Activated CD8-positive, alpha-beta memory T cell treated with anti-CD3 and anti-CD28 coated beads for 24 hours (primary cell): ENCODE results near the gene ARMH3.
"Not testable (repeated sequence)": the region's sequence is repeated elsewhere in the genome, so short reads cannot be mapped to it uniquely, and the experiment has no call there.

Source experiments
- DNase-seq: peaks from one replicate; pipeline ENCODE4 v3.0.0-alpha.2; 2020

The ARMH3 gene

DNA sequence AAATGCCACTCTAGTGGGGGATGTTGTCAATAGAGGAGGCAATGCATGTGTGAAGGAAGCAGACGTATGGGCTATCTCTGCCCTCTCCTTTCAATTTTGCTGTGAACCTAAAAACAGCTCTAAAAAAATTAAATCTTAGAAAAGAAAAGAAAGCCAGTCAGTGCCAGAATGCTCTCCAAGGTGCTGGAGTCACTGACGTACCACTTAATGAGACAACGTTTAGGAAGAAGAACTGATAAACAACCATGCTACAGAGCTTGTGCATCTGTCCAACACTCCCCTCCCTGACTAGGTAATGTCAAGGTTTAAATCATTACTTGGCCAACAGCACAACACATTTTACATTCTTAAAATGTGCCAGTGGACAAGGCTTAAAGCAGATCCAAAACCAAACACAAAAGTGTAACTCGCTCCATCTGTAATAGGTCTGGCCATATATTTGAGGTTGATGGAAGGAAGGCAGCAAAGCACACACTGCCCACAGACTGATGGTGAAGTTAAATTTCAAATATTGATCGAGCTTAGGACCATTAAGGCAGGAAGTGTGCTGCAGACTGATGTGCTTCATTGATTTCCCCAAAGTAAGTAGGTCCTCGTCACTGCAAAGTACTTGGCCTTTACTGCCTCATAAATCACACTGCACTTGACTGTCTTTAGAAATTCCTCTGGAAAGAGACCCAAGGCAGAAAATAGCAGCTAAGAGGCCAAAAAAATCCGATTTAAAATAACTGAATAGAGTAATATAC lies 15.5 kb downstream of the ARMH3 start:
- DNase-seq: no peak

DNA sequence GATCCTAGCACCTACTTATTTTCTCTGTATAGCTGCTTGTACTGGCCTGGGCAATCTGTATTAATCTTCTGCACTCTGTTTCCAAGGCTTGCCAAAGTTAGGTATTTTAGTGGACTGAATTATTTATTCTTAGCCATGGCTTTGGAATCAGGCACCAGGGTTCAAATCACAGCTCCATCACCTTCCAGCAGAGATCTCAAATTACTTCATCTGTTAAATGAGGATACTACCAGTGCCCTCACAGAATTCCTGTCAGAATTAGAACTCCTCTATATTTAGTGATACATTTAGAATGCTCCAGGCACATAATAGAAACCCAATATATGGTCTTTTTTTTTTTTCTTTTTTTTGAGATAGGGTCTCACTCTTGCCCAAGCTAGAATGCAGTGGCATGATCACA lies 17.6 kb downstream of the ARMH3 start:
- no peak for DNase-seq

DNA sequence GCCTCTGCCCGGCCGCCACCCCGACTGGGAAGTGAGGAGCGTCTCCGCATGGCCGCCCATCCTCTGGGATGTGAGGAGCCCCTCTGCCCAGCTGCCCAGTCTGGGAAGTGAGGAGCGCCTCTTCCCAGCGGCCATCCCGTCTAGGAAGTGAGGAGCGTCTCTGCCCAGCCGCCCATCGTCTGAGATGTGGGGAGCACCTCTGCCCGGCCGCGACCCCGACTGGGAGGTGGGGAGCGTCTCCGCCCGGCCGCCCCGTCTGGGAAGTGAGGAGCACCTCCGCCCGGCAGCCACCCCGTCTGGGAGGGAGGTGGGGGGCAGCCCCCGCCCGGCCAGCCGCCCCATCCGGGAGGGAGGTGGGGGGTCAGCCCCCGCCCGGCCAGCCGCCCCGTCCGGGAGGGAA lies 20.2 kb downstream of the ARMH3 start:
- not testable (repeated sequence) for DNase-seq

DNA sequence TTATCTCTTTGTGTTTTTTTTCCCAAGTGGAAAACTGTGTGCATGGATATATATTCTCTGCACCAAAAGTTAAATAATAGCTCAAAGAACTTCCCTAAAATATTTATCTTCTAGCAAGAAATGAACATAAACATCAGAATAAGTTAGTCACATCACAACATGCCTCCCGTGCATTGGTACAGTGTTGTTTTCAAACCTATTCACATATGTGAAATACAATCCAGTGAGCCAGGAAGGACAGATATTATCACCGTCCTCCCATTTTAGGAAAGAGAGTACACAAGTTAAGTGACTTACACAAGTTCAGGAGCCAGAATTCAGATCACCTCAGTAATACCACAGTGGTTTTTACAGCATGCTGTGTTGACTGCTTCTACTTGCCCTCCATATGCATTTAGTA lies 22.2 kb downstream of the ARMH3 start:
- DNase-seq: no peak

DNA sequence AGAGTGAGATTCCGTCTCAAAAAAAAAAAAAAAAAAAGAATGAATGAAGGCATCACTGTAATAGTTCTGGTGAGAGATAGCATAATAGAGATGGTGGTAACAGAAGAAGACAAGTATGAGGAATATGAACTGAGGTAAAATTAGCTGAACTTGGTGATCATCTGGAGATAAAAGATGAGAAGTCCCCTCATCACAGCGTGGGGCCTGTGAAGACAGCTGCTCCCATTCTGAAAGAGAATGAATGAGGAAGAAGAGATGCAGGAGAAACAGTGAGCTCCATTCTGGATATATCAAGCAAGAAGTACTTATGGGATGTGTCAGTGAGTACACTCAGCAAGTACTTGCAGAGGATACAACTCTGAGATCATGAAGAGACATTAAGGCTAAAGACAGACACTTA lies 28.7 kb downstream of the ARMH3 start:
- DNase-seq: no peak

DNA sequence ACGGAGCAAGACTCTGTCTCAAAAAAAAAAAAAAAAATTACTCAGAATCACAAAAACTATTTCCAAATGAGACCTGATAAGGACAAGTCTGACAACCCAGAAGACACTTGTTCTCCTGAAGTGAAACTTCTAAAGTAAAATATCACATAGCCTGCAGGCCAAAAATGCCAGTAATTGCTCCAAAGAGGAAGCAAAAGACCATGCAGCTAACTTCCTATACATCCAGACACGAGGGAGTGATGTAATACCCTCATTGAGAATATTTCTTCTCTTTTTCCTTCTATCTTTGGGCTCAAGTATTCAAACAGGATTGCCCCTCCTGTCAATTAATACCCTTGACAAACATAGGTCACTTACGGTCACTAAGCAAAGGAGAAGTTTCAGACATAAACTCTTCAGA lies 31.2 kb downstream of the ARMH3 start:
- no peak for DNase-seq

DNA sequence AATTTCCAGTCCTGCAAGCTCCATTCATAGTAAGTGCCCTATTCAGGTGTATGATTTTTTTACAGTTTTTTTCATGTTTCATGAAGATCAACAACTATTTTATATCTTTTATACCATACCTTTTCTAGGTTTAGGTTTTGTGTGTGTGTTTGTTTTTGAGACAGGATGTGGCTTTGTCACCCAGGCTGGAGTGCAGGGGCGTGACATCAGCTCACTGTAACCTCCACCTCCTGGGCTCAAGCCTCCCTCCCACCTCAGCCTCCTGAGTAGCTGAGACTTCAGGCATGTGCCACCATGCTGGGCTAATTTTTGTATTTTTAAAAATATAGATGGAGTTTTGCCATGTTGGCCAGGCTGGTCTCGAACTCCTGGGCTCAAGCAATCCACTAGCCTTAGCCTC lies 35.0 kb downstream of the ARMH3 start:
- DNase-seq: no peak

DNA sequence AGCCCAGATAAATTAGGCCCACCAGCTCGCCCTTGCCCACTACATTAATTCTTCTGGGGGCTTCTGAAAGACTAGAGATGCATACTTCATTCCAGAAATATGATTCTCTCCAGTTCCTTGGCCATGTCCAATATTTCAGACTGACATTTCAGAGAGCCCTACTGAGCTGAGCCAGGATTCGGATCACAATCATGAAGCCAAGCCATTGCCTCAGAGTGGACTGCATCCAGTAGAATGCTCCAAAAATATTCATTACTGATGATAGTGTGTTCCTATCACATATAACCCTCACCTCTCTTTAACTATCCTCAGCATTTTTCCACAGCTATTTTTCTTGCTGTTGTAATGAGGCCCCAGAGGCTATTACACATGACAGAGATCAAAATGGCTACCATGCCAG lies 38.7 kb downstream of the ARMH3 start:
- no peak for DNase-seq

DNA sequence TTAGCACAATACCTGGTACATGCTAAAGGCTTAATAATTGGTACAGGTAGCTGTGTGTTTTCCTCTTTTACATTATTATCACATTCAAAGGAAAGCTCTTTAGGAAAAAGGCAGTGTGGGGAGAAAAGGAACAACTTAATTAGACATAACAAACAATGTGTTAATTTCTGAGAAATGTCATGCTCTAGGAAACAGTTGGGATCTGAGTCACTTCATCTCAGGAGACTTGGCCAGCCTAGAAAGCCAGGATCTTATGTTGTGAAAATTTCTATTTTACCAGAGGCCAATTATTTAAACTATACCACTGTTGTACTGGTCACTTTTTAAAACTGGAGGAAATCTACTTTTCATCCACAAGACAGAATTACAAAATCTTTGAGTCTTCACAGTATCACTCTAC lies 39.6 kb downstream of the ARMH3 start:
- DNase-seq: no peak

DNA sequence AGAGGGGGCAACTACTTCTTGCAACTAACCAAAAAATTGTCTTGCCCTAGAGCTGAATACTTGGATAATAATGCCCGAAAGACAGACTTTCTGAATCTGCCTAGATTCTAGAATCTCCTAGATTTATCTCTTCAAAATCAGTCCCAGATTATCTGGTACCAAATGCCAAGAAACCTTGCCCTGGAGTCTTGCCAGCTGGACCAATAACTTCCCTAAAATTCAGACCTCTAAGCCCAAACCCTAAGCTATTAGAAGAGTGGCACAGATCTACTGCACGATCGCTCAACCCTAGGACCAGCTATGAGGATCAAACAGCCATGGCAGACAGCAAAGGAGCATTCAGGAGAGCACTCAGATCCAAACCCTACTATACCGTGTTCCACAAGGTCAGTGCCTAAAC lies 45.0 kb downstream of the ARMH3 start:
- DNase-seq: no peak

DNA sequence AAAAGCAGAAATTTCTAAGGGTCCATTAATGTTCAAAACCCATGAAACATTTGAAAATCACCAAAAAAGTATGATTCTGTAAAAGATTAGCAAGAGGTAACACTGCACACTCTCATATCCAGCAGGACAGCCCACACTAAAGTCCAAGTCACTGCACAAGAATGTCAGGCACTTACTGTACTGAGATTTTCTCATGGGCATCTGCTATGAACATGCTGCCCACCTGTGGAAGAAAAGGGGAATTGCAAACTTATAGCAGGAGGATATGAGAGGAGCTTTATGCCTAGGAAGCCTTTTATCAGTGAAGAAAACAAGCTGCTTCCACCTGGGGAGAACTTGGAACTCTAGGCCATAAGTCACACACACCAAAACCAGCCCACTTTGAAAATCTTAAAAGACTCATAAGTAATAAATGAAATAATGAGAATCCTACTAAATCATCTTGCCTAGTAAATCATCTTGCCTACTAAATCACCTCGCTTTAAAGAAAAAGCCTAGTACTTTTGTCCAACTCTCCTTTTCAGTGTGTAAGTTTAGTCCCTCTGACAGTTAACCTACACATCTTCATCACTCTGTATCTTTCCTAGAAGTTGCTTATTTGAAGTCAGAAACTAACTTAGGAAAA lies 46.1 kb downstream of the ARMH3 start:
- peak; percentile 57 for DNase-seq

DNA sequence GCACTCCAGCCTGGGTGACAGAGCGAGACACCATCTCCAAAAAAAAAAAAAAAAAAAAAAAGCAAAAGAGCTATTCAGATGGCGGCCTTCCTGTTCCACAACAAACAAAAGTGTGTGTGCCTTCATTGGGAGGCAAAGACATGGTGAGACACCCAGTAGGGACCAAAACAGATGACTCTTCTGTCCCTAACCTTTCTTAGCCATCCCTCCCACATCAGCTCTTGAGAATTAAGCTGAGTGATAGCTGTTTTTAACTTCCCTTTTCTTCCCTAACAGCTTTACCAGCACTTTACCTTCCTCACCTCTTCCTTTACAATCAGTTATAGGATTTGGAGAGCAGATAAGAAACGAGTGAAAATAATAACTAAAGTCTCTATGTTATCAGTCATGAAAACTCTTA lies 48.2 kb downstream of the ARMH3 start:
- DNase-seq: no peak

DNA sequence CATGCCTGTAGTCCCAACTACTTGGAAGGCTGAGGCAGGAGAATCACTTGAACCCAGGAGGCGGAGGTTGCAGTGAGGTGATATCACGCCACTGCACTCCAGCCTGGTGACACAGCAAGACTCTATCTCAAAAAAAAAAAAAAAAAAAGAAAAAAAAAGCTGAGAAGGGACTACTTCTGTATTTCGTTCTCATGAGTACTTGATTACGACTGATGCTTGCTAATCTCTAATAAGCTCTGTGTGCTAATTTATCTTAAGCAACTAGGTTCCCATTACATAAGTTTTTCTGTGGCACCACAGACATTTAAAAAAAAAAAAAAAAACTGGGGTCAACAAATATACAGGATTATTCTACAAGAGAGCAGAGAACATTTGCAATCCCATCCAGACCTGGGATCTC lies 48.9 kb downstream of the ARMH3 start:
- not testable (repeated sequence) for DNase-seq

DNA sequence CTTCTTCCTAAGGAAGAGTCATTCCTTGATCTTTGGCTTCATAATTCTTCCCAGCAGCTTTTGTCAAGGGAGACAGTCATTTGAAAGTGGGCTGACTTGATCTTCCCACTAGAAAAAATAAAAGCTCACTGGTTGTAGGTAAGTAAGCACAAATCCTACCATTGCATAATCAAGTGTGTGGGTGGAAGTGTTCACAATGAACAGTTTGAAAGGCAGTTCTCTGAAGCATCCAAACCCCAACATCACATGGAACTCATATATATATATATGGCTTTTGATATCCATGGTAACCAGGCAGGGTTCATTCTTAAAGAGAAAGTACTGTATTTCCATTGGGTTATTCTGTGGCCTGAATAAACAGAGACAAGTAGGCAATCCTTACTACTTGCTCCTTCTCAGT lies 51.6 kb downstream of the ARMH3 start:
- DNase-seq: no peak

DNA sequence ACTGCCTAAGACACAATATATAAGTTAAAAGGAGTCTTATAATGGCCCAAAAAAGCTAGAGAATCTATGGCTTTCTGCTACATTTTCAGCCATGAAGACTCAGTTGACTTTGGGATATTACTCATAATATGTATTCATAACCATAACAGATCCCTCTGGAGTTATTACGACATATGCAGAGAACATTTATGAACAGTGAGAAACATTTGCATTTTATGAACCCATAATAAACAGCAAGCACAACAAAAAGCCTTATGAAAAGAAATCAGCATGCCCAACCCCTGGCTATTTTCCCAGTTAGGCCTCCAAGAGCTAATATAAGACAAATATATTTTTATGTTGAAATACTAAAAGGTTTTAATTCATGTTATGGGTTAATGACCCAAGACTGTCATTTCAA lies 52.4 kb downstream of the ARMH3 start:
- no peak for DNase-seq

DNA sequence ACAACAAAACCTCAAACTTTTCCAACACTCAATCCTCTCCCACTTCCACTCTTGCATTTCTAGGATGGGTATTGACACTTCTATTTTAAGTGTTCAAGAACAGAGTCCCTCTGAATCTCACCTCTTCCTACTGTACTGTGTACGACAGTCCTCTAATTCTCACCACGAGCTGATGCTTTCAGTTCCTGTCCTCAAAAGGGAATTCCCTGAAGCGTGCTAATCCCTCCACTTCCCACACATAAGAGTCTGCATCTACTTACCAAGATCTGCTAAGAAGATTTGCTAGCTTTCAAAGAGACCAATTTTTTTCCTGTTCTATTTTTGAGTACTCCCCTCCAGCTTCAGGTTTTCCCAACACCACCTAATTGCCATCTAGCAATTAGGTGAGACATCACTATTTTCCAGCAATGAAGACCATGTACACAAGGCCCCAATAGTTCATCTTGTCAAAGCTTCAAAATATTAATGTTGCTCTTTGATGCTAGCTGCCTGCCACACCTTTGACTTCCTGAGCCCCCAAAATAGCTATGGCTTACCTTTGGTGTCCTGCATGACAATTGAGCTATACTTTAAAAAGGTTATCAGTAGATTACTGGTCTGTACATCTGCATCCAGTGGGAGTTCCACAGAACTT lies 54.4 kb downstream of the ARMH3 start:
- no peak for DNase-seq

DNA sequence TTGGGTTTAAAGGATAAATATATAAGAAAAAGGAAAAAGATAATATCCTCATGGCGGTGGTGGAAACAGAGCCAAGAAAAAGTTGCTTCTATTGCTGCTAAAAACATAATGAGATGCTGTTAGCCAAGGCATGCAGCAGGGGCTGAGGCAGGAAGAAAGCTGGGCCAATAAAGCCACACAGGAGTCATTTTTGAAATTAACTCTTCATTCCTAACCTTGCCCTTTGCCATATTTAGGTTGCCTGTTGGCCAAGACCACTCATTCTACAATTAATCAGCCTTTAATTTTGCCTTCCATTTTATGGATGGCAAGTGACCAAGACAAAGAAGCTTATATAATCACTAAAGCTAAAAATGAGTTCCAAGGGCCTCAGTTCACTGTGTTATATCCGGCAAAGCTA lies 58.2 kb downstream of the ARMH3 start:
- DNase-seq: no peak

DNA sequence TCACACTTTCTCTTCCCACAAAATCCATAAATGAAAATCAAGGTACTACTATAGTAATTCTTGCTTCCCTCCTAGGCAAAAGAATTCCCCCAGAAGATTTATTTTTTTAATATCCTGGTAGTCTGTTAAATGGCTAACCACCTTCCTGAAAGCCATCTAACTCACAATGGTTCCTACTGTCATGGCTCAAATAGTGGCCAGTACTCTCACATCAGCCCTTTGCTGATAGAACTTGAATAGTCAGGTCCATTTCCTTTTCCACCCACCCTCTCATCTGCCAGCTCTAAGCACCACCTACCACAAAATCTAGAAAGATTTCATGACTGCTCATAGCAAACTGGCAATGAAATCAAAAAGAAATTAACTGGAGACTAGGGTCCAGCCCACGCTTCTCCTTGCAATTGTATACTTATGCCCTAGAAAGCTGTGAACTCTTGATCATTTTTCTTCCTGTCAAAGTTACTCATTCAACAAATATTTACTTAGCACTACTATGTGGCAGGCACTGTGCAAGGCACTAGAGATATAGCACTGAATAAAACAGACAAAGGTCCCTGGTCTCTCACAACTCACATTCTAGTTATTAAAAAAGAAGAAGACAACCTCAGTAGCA lies 60.4 kb downstream of the ARMH3 start:
- DNase-seq: no peak

DNA sequence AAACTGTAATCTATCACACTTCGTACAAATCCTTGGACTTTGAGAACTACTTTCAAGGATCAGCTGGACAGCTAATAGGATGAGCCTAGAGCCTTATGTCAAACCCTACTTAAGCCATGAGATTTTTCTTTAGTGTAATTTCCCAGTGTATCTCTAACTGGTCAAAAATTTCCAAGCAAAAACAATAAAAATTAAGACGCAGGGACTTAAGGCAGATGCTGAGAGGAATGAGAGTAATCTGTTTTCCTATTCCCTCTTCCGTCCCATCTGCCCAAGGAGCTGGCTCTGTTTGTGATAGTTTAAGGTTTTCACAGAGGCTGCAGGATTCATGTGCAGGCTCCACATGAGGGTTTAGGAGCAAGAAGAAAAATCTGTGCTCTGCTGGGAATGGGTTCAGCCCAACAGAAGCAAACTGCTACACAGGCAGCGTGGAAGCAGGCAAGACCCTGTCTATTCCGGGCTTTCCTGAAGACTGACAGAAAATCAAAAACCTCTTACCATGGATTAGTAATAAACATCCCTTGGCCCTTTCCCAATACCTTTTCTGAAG lies 62.2 kb downstream of the ARMH3 start:
- DNase-seq: no peak

DNA sequence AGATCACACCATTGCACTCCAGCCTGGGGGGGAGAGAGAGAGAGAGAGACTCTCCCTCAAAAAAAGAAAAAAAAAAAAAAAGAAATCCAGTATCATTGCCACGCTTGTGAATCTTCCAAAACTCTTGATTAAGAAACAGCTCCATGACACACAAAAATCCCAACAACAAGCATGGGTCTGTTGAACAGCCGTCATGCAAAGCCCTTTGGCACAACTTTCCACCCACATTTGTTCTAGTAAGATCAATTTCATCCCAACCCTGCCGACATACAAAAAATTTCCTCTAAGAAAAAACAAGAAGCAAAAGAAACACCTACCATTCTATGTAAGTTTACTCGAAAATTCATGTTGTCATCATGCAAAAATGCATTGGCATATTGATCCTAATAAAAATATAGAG lies 62.8 kb downstream of the ARMH3 start:
- no peak for DNase-seq

DNA sequence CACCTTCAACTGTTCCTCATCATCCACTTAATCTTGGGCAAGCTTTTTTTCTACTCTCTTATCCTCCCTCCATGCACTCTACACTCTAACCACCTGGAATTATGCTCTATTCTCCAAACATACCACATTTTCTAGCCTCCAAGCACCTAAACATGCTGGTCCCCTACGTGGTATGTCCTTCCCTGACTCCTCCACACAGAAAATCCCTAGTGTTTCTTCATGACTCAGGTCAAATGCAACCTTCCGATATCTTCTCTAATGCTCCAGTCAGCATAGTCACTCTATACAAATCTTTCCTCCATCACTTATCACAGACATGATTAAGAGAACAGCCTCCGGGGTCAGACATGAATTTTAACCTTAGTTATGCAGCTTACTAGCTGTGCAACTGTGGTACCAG lies 68.8 kb downstream of the ARMH3 start:
- DNase-seq: no peak

DNA sequence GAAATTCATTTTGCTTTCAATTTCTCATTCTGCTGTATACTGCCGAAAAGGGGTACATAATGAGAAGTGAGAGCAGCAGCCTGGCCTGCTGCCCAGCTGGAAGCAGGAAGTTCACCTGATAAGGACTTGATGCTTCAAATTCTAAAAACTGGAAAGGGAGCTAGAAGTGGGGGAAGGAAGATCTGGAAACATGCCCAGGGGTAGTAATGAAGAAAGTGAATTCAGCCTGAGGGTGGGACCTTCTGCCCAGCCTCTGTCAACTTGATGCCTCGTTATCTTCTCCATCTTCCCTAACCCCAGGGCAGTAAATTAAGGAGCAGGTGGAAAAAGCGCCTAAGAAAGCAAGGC lies 69.4 kb downstream of the ARMH3 start:
- no peak for DNase-seq

DNA sequence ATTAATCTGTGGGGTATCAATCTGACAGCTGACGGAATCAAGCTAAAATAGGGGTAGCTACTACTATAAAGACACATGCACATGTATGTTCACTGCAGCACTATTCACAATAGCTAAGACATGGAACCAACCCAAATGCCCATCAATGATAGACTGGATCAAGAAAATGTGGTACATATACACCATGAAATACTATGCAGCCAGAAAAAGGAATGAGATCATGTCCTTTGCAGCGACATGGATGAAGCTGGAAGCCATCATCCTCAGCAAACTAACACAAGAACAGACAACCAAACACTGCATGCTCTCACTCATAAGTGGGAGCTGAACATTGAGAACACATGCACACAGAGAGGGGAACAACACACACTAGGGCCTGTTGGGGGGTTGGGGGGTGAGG lies 75.3 kb downstream of the ARMH3 start:
- DNase-seq: not testable (repeated sequence)
